Measurements from ENCODE around the gene PDE4D.

The PDE4D gene

DNA sequence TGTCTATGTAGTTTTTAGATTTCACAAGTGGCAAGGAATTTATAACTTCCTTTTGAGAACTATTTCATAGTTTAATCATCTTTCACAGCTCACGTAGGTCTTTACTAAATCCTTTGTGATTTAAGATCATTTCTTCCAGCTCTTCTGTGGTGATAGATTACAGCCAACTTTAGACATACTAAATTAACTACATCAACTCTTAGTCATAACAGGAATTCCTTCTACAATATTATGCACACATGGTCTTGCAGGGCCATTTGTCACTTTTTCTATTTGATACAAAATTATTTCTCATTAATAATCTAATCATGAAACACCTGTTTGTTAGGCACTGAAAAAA lies 208.4 kb downstream of the PDE4D start:
- TF ChIP-seq CTCF (IDR thresholded peaks at IDR 0.05), result no peak
- intact Hi-C loops (cut with DNase I; ENCODE audit: low total_unique reads), result no loop called here
- H3K27ac ChIP-seq, result no peak overlapping the region

DNA sequence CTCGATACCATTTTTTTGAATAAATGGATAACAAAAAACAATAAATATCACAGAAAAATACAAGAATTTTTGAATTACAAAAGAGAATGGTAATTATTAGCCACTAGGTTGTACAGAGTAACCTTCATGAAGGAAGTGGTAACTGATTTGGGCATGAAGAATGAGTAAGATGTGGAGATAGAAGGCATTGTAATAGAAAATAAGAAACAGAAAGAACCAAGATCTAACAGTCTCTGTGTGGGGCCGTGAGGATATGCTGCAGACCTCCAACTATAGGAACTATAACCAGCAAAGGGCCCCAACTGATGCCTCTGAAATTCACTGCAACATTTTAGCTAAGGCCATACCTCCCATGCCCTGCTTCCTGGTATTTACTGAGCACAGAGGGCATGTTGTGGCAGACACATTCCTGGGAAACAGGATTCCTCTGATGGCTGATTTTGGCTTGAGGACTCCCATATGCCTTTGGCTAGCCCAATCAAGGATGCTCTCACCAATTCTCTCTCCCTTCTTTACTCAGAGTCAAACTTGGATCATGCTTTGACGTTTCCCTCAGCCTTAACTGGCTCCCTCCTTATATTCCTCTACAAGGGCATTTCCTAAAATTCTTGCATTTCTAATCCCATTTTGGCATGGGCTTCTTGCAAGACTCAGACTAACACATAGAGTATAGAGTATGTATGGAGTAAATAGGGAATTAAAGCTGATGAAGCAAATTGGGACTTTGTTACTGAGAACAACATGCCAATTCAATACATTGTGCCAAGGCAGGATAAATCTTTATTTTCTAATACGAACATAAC lies 208.9 kb downstream of the PDE4D start:
- no peaks in the 10 kb centered on the region for H3K9me3 ChIP-seq
- H3K4me3 ChIP-seq, result no peak overlapping the region
- H3K27ac ChIP-seq, result no peak overlapping the region
- no peaks in the 10 kb centered on the region for H3K36me3 ChIP-seq
- intact Hi-C loops (cut with DNase I; ENCODE audit: low total_unique reads), result no loop called here
- no peak for DNase-seq
- H3K27me3 ChIP-seq, result no peaks in the 10 kb centered on the region
- no peak for TF ChIP-seq CTCF (IDR thresholded peaks at IDR 0.05)
- peaks cover 0 to 26% (median 5%) of the 10 kb centered on the region in 4 donors for H3K4me1 ChIP-seq

More for the DNA sequence above, 208.4 kb downstream of the PDE4D start:
- Histone ChIP-seq H3K4me3 (no peak overlapping the region), H3K27me3 (no peaks in the 10 kb centered on the region), H3K36me3 (no peaks in the 10 kb centered on the region), H3K9me3 (no peaks in the 10 kb centered on the region), H3K4me1 (peaks cover 0 to 26% (median 5%) of the 10 kb centered on the region in 4 donors)
- no peak for DNase-seq

DNA sequence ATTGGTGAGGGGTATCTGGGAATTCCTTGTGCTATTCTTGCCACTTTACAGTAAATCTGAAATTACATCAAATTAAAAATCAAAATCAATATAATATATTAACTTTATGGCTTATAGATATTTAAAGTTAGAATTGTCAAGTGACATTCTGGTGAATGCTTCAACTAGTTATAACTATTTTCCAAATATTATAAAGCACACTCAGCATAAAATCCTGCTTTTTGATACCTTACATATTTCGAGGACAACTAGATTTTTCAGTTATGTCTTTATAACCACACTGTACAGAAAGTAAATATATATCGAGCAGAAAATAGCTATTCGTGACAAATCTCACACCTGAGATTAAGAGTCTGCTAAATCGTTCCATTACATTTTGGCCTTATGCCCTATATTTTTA lies 210.2 kb downstream of the PDE4D start:
- Histone ChIP-seq H3K27ac (no peak overlapping the region), H3K4me1 (peaks cover 0 to 26% (median 5%) of the 10 kb centered on the region in 4 donors), H3K4me3 (no peak overlapping the region), H3K27me3 (no peaks in the 10 kb centered on the region), H3K9me3 (no peaks in the 10 kb centered on the region), H3K36me3 (no peaks in the 10 kb centered on the region)
- no peak for TF ChIP-seq CTCF (IDR thresholded peaks at IDR 0.05)
- no peak for DNase-seq
- intact Hi-C loops (cut with DNase I; ENCODE audit: low total_unique reads), result no loop called here

DNA sequence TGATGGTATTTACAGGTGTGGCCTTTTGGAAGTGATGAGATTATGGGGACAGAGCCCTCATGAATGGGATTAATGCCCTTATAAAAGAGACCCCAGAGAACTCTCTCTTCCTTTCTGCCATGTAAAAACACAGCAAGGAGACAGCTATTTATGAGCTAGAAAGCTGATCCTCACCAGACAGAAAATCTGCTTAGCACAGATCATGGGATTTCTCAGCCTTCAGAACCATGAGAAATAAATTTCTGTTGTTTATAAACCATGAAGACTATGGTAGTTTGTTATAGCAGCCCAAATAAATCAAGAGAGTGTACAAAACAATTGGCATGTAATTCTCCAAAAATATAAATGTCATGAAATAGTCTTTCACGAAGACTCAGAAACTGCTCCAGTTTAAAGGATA lies 211.0 kb downstream of the PDE4D start:
- H3K4me3 ChIP-seq, result no peak overlapping the region
- H3K9me3 ChIP-seq, result no peaks in the 10 kb centered on the region
- no peak for DNase-seq
- no peaks in the 10 kb centered on the region for H3K36me3 ChIP-seq
- H3K27ac ChIP-seq, result no peak overlapping the region
- no peak for TF ChIP-seq CTCF (IDR thresholded peaks at IDR 0.05)
- H3K27me3 ChIP-seq, result no peaks in the 10 kb centered on the region
- H3K4me1 ChIP-seq, result peaks cover 0 to 23% (median 5%) of the 10 kb centered on the region in 4 donors
- intact Hi-C loops (cut with DNase I; ENCODE audit: low total_unique reads), result no loop called here

- Histone ChIP-seq H3K4me1 (no peaks in the 10 kb centered on the region), H3K4me3 (no peak overlapping the region), H3K9me3 (no peaks in the 10 kb centered on the region), H3K27ac (no peak overlapping the region), H3K36me3 (no peaks in the 10 kb centered on the region), H3K27me3 (no peaks in the 10 kb centered on the region)
- no peak for TF ChIP-seq CTCF (IDR thresholded peaks at IDR 0.05)
- intact Hi-C loops (cut with DNase I; ENCODE audit: low total_unique reads), result no loop called here
- no peak for DNase-seq
Measured at GRCh38 chr5:59678943-59679342, 214.6 kb downstream of the PDE4D start.

All from tibial artery (tissue), 4 donors.